ENCODE measurements around the gene CNTFR. TPM values are rescaled to one million over a fixed set of nuclear protein-coding genes. Genes with fewer than 3 reads are reported as not detected.

CNTFR gene
- total and polyA plus RNA-seq, 2 donors (not counting 1 experiment from before 2014, with no cell fraction given): not detected

DNA sequence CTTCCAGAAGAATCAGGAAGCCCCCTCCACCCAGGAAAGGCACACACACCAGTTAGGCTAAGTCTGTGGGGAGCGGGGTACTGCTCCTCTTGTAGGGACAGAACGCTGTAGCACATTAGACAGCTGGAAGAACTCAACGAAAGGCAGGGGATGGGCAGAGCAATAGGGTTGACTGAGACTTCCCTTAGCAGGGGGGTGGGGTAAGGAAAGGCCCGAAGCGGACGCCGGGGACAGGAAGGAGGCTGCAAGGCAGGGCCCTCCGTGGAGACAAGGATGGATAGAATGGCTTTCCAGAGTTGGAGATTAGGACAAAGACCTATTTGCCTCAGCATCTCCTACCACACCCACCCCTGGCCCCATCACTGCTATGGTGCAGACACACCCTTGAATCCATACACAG is 14.3 kb downstream of the CNTFR start:
- Histone ChIP-seq H3K27me3 (replicated peaks in 1 of 4; ENCODE audit: control extremely low read depth in 1 of 4, control insufficient read depth in 3 of 4, insufficient read depth in 4 of 4, low read length in 3 of 4) (peaks cover 0 to 58% (median 25%) of the 10 kb centered on the region in 4 experiments), H2AFZ (ENCODE audit: insufficient read depth, low read depth, low read length, poor library complexity, severe bottlenecking) (no peak overlapping the region), H3K4me2 (replicated peaks; ENCODE audit: low read depth, low read length, poor library complexity, severe bottlenecking) (no peak overlapping the region), H3K4me1 (ENCODE audit: control insufficient read depth in 2 of 2, insufficient read depth in 2 of 2, low read length in 2 of 2) (peaks cover 7 to 15% of the 10 kb centered on the region in 2 donors), H3K9me3 (ENCODE audit: control extremely low read depth in 1 of 3, control insufficient read depth in 2 of 3, insufficient read depth in 1 of 3, low read length in 2 of 3) (peaks cover 0 to 9% (median 0%) of the 10 kb centered on the region in 3 donors), H3K36me3 (replicated peaks in 1 of 2; ENCODE audit: control extremely low read depth in 1 of 2, control insufficient read depth in 1 of 2, extremely low read depth in 1 of 2, insufficient read depth in 2 of 2, low read length in 1 of 2) (no peaks in the 10 kb centered on the region), H3K79me2 (ENCODE audit: control insufficient read depth, insufficient read depth, low read length) (no peaks in the 10 kb centered on the region), H3K9ac (ENCODE audit: low read length) (no peak overlapping the region), H4K20me1 (ENCODE audit: control insufficient read depth, insufficient read depth, low read length, poor library complexity, severe bottlenecking) (no peaks in the 10 kb centered on the region), H3K4me3 (ENCODE audit: control extremely low read depth in 1 of 5, extremely low read depth in 1 of 5, insufficient read depth in 1 of 5, low read depth in 2 of 5, low read length in 4 of 5) (no peak overlapping the region), H3K27ac (ENCODE audit: low read length in 2 of 2) (no peak overlapping the region)
- ChIA-PET CTCF (no interaction called here), POLR2A (no interaction called here)
- H3K27ac Mint-ChIP-seq: no peak overlapping the region
- DNase-seq: no peak
- H3K4me3 Mint-ChIP-seq: no peak overlapping the region
- TF ChIP-seq EZH2 (IDR thresholded peaks at IDR 0.05; ENCODE audit: borderline replicate concordance, insufficient read depth, low read depth, low read length, poor library complexity, severe bottlenecking): no peak
- TF ChIP-seq, protein P1, sequence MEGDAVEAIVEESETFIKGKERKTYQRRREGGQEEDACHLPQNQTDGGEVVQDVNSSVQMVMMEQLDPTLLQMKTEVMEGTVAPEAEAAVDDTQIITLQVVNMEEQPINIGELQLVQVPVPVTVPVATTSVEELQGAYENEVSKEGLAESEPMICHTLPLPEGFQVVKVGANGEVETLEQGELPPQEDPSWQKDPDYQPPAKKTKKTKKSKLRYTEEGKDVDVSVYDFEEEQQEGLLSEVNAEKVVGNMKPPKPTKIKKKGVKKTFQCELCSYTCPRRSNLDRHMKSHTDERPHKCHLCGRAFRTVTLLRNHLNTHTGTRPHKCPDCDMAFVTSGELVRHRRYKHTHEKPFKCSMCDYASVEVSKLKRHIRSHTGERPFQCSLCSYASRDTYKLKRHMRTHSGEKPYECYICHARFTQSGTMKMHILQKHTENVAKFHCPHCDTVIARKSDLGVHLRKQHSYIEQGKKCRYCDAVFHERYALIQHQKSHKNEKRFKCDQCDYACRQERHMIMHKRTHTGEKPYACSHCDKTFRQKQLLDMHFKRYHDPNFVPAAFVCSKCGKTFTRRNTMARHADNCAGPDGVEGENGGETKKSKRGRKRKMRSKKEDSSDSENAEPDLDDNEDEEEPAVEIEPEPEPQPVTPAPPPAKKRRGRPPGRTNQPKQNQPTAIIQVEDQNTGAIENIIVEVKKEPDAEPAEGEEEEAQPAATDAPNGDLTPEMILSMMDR (IDR thresholded peaks at IDR 0.05): no peak
- H3K27me3 Mint-ChIP-seq: peaks cover 61% of the 10 kb centered on the region
- peaks cover 12% of the 10 kb centered on the region for H3K4me1 Mint-ChIP-seq
- intact Hi-C loops (cut with micrococcal nuclease): no loop called here
- no peak for ATAC-seq (ENCODE audit: low read depth)
- WGBS (ENCODE audit: insufficient coverage): 59% methylated on average over 3 of the region's 8 CpGs
- no peaks in the 10 kb centered on the region for H3K9me3 Mint-ChIP-seq (ENCODE audit: insufficient read depth)

DNA sequence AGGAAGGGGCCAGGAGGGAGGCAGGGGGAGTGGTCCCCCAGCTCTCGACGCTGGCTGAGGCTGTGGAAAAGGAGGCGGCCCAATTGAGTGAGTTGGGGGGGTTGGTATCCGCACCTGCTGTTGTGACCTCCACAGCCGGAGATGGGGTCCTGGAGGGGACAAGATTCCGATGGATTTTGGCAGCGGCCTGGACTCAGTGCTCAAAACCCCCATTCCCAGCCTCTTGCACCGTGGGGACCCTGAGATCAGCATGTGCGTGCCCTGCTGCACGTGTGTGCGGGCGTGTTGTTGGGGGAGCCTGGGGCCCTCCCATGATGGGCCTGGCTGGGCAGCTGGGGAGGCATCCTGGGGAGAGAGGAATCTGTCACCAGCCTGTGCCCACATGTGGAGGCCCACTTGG is 15.0 kb downstream of the CNTFR start:
- Histone ChIP-seq H3K9me3 (ENCODE audit: control extremely low read depth in 1 of 3, control insufficient read depth in 2 of 3, insufficient read depth in 1 of 3, low read length in 2 of 3) (peaks cover 0 to 3% (median 0%) of the 10 kb centered on the region in 3 donors), H3K9ac (ENCODE audit: low read length) (no peak overlapping the region), H3K4me1 (ENCODE audit: control insufficient read depth in 2 of 2, insufficient read depth in 2 of 2, low read length in 2 of 2) (peaks cover 7 to 15% of the 10 kb centered on the region in 2 donors), H3K27me3 (replicated peaks in 1 of 4; ENCODE audit: control extremely low read depth in 1 of 4, control insufficient read depth in 3 of 4, insufficient read depth in 4 of 4, low read length in 3 of 4) (peaks cover 0 to 51% (median 22%) of the 10 kb centered on the region in 4 experiments), H3K79me2 (ENCODE audit: control insufficient read depth, insufficient read depth, low read length) (no peaks in the 10 kb centered on the region), H3K4me2 (replicated peaks; ENCODE audit: low read depth, low read length, poor library complexity, severe bottlenecking) (no peak overlapping the region), H2AFZ (ENCODE audit: insufficient read depth, low read depth, low read length, poor library complexity, severe bottlenecking) (no peak overlapping the region), H4K20me1 (ENCODE audit: control insufficient read depth, insufficient read depth, low read length, poor library complexity, severe bottlenecking) (no peaks in the 10 kb centered on the region), H3K27ac (ENCODE audit: low read length in 2 of 2) (no peak overlapping the region), H3K4me3 (ENCODE audit: control extremely low read depth in 1 of 5, extremely low read depth in 1 of 5, insufficient read depth in 1 of 5, low read depth in 2 of 5, low read length in 4 of 5) (no peak overlapping the region), H3K36me3 (replicated peaks in 1 of 2; ENCODE audit: control extremely low read depth in 1 of 2, control insufficient read depth in 1 of 2, extremely low read depth in 1 of 2, insufficient read depth in 2 of 2, low read length in 1 of 2) (no peaks in the 10 kb centered on the region)
- ATAC-seq (ENCODE audit: low read depth) (no peak), DNase-seq (no peak)
- no peak overlapping the region for H3K27ac Mint-ChIP-seq
- no peak overlapping the region for H3K4me3 Mint-ChIP-seq
- no peaks in the 10 kb centered on the region for H3K9me3 Mint-ChIP-seq (ENCODE audit: insufficient read depth)
- ChIA-PET POLR2A (no interaction called here), CTCF (interaction anchor here (0.8 kb wide), 1 partner anchor 171 kb away, joined by 3 read pairs; no protein-coding TSS in a partner anchor)
- WGBS (ENCODE audit: insufficient coverage): over 99% methylated on average over 9 of the region's 12 CpGs
- intact Hi-C loops (cut with micrococcal nuclease): no loop called here
- no peak for TF ChIP-seq EZH2 (IDR thresholded peaks at IDR 0.05; ENCODE audit: borderline replicate concordance, insufficient read depth, low read depth, low read length, poor library complexity, severe bottlenecking)
- TF ChIP-seq, protein P1 (IDR thresholded peaks at IDR 0.05): no peak
- peaks cover 63% of the 10 kb centered on the region for H3K27me3 Mint-ChIP-seq
- peaks cover 12% of the 10 kb centered on the region for H3K4me1 Mint-ChIP-seq

All from B cell (primary cell).